Activated naive CD8-positive, alpha-beta T cell treated with anti-CD3 and anti-CD28 coated beads, Interleukin-2, amount 10 ng/mL, durations not matched to agents 7 days and 5 days (primary cell): Measurements from ENCODE around the gene CLTC. TPM values are rescaled to one million over a fixed set of nuclear protein-coding genes. Genes with fewer than 3 reads are reported as not detected.

Experiments used
- ATAC-seq: fragments of 150-1000 bp; cut with Tn5 transposase; one replicate; pipeline ENCODE4 v1.10.0; 2021; ENCODE audit warnings: low read depth, moderate library complexity
- POLR2A ChIA-PET: fragments of 350-600 bp; sonication (Branson Sonifier 250); formaldehyde crosslinking; loops from one replicate; lab custom pipeline; 2021; ENCODE audit warnings: antibody characterized with exemption; lab: Charles Lee
- DNase-seq: peaks from one replicate; pipeline ENCODE4 v3.0.0; 2021
- H3K27ac Mint-ChIP-seq: one replicate; pipeline ENCODE4 v1.8.0; 2022; ENCODE audit warnings: mild to moderate bottlenecking, mixed read lengths
- H3K27me3 Mint-ChIP-seq: one replicate; pipeline ENCODE4 v1.8.0; 2022; ENCODE audit warnings: mild to moderate bottlenecking, moderate library complexity, mixed read lengths
- H3K36me3 Mint-ChIP-seq: one replicate; pipeline ENCODE4 v1.8.0; 2021; ENCODE audit warnings: mild to moderate bottlenecking, mixed read lengths
- H3K4me1 Mint-ChIP-seq: one replicate; pipeline ENCODE4 v1.8.0; 2021; ENCODE audit warnings: mixed read lengths
- H3K4me3 Mint-ChIP-seq: one replicate; pipeline ENCODE4 v1.8.0; 2022; ENCODE audit warnings: mild to moderate bottlenecking, moderate library complexity, mixed read lengths
- H3K9me3 Mint-ChIP-seq: one replicate; pipeline ENCODE4 v1.8.0; 2021; ENCODE audit warnings: mixed read lengths
- total RNA-seq, 2 experiments: library from RNA; stranded (reverse); gene quantifications; one replicate each; pipeline ENCODE4 v1.2.3, GENCODE V29; 2021

The CLTC gene
- total RNA-seq, 2 experiments from 2014 or later: 115 to 117 TPM

DNA sequence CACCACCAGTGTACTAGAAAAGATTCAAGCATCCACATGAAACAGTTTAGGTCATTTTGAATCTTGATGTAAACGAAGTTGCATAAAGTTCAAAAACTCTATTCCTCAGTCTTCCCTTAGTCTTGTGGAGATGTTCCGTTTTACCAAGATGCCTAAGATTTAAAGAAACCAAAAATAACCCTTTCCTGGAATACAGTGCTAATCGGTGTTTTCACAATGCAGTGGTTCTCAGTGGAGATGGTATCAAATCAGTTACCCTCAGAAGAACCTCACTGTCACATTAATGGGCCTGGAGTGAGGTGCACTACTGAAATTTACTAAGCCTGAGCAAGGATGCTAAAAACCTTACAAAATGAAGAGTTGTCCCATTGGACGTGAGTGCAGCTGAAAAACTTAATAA, 78.4 kb downstream of the CLTC start:
- no peak for DNase-seq
- no peak overlapping the region for H3K27ac Mint-ChIP-seq
- H3K4me3 Mint-ChIP-seq: no peak overlapping the region
- peaks cover 27% of the 10 kb centered on the region for H3K36me3 Mint-ChIP-seq
- H3K27me3 Mint-ChIP-seq: no peaks in the 10 kb centered on the region
- H3K9me3 Mint-ChIP-seq: no peaks in the 10 kb centered on the region
- no peak for ATAC-seq
- POLR2A ChIA-PET: no interaction called here
- H3K4me1 Mint-ChIP-seq: peaks cover 37% of the 10 kb centered on the region

DNA sequence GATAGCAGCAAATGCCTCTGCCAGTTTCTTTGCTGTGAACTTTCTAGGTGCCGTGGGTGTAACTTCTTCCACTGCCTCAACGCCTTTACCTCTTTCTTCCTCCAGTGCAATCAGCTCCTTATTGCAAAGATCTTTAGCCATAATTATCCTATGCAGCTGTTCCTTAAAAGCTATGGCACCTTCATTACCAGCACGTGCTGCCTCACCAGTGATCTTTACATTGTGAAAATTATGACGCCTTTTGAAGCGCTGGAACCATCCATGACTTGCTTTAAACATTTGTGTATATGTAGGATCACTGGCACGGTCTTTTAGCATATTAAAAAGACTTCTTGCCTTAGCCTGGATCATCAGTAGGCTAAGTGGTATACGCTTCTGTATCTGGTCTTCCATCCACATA, 79.5 kb downstream of the CLTC start:
- Mint-ChIP-seq H3K36me3 (peaks cover 25% of the 10 kb centered on the region), H3K27ac (no peak overlapping the region), H3K9me3 (no peaks in the 10 kb centered on the region), H3K4me3 (no peak overlapping the region), H3K27me3 (no peaks in the 10 kb centered on the region), H3K4me1 (peaks cover 40% of the 10 kb centered on the region)
- no peak for DNase-seq
- no peak for ATAC-seq
- POLR2A ChIA-PET: no interaction called here

GRCh38 chr17:59699786-59700185, 80.1 kb downstream of the CLTC start:
- H3K27ac Mint-ChIP-seq: no peak overlapping the region
- H3K27me3 Mint-ChIP-seq: no peaks in the 10 kb centered on the region
- POLR2A ChIA-PET: interaction anchor here (0.6 kb wide), 1 partner anchor 256 kb away, joined by 3 read pairs; no protein-coding TSS in a partner anchor
- ATAC-seq (no peak), DNase-seq (no peak)
- H3K36me3 Mint-ChIP-seq: peaks cover 28% of the 10 kb centered on the region
- no peaks in the 10 kb centered on the region for H3K9me3 Mint-ChIP-seq
- H3K4me1 Mint-ChIP-seq: peaks cover 43% of the 10 kb centered on the region
- no peak overlapping the region for H3K4me3 Mint-ChIP-seq

DNA sequence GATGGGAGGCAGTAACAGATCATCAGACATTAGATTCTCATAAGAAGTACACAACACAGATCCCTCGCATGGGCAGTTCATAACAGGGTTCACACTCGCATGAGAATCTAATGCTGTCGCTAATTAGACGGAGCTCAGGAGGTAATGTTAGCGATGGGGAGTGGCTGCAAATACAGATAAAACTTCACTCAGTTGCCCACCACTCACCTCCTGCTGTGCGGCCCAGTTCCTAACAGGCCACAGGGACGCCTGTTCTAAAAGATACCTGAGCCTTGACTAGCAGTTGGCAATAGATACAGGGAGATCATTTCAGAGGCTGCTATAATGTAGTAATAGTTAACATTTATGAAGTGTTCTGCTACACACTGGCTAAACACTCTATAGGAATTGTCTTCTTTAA, 82.6 kb downstream of the CLTC start:
- no peak for DNase-seq
- Mint-ChIP-seq H3K36me3 (peaks cover 21% of the 10 kb centered on the region), H3K9me3 (no peaks in the 10 kb centered on the region), H3K4me1 (peaks cover 53% of the 10 kb centered on the region), H3K27ac (no peak overlapping the region), H3K27me3 (no peaks in the 10 kb centered on the region), H3K4me3 (no peak overlapping the region)
- ATAC-seq: no peak
- POLR2A ChIA-PET: no interaction called here

DNA sequence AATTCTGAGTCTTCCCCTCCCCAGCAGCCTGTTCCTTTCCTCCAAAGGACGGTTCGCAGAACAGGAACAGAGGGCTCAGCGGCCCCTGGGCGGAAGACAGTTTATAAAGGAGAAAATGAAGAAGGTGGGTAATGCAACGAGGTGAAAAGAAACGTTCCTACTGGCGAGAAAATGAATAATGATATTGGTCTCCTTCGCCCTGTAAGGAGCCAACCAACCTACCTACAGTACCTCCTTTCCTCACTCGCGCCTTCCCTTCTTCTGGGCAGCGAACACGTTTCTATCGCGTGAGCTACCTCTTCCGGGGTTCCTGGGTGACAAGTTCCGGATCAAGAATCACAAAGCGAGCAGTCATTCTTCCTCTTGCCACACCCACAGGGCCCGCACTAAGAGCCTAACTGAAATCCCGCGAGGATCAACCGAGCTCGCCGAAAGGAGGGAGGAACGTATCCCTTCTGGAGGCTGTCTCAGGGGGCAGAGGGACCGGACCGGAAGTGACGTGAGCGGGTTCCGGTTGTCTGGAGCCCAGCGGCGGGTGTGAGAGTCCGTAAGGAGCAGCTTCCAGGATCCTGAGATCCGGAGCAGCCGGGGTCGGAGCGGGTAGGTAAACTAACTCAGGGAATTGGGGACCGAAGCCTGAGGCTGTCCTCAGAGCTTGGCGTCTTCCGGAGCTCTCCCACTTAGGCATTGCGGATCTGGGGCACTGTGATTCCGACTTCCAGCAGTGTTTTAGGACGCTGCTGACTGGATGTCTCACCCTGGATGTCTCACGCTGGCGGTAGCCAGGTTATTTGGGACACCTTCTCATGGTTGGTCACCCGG, 87.7 kb downstream of the CLTC start, which contains the start of the genes PTRH2 and VMP1:
PTRH2 (minus strand) TSS at position 282 of the 822 bp plus-strand sequence. CDS start 9,452 bp downstream, outside the sequence.
VMP1 (plus strand) TSS at position 506 of the 822 bp plus-strand sequence. CDS start 23,793 bp downstream, outside the sequence.
- H3K36me3 Mint-ChIP-seq: peaks cover 8% of the 10 kb centered on the region
- peak; percentile 99 for ATAC-seq
- peak within 1 kb of the TSS; percentile 95 for H3K27ac Mint-ChIP-seq
- H3K9me3 Mint-ChIP-seq: no peaks in the 10 kb centered on the region
- H3K4me3 Mint-ChIP-seq: peak within 1 kb of the TSS; percentile 95
- peaks cover 33% of the 10 kb centered on the region for H3K4me1 Mint-ChIP-seq
- no peaks in the 10 kb centered on the region for H3K27me3 Mint-ChIP-seq
- POLR2A ChIA-PET: interaction anchor here (1.0 to 2.3 kb wide), 8 partner anchors 43 to 258 kb away, joined by 3 to 20 read pairs (median 4); partner anchors contain the start of genes CLTC, DHX40, RNFT1 and RPS6KB1
- peak; percentile 88 for DNase-seq

DNA sequence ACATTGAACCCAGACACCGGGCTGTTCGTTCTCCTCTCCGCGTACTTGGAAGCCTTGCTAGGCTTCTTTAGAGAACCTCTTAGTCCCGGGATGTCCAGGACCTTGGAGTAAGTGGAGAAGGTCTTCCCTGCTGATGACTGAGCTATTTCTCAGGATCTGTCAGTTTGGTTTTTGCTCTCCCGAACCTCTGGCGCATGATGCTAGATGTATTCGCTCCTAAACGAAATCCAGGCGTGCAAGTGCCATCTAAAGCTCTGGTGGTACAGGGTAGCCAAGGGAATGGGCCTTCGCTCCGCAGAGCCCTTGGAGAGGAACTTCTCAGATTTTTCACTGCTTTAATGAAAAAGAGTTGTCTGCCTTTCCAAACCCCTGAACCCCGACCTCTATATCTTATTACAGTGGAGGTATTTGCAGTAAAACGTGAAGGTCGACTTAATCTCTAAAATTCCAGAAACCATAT, 88.3 kb downstream of the CLTC start:
- H3K4me1 Mint-ChIP-seq: peaks cover 37% of the 10 kb centered on the region
- POLR2A ChIA-PET: interaction anchor here (1.0 to 2.3 kb wide), 6 partner anchors 44 to 257 kb away, joined by 3 to 20 read pairs (median 6); partner anchors contain the start of genes CLTC, DHX40 and RNFT1
- no peak for ATAC-seq
- DNase-seq: no peak
- H3K36me3 Mint-ChIP-seq: peaks cover 14% of the 10 kb centered on the region
- peak overlapping the region; percentile 95 for H3K27ac Mint-ChIP-seq
- H3K9me3 Mint-ChIP-seq: no peaks in the 10 kb centered on the region
- no peaks in the 10 kb centered on the region for H3K27me3 Mint-ChIP-seq
- H3K4me3 Mint-ChIP-seq: peak overlapping the region; percentile 95

DNA sequence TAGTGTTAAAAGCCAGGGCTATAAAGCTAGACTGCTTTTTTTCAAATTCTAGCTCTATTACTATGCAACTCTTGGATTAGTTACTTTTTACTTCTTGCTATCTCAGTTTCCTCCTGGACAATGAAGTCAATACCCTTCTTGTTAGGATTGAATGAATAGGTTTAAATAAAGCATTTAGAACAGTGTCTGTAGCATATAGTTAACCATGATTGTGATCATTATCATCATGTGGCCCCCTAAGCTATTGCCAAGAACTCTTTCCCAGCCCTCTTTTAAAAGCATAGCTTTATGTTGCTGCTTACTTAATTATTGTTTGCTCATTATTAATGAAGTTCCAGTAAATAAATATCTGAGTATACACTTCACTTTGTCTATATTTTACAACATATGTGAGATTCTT, 92.2 kb downstream of the CLTC start:
- no peaks in the 10 kb centered on the region for H3K27me3 Mint-ChIP-seq
- no peak overlapping the region for H3K27ac Mint-ChIP-seq
- no peak overlapping the region for H3K4me3 Mint-ChIP-seq
- H3K9me3 Mint-ChIP-seq: no peaks in the 10 kb centered on the region
- H3K4me1 Mint-ChIP-seq: peaks cover 23% of the 10 kb centered on the region
- H3K36me3 Mint-ChIP-seq: peaks cover 8% of the 10 kb centered on the region
- no peak for ATAC-seq
- POLR2A ChIA-PET: no interaction called here
- no peak for DNase-seq

- Mint-ChIP-seq H3K9me3 (no peaks in the 10 kb centered on the region), H3K36me3 (peaks cover 8% of the 10 kb centered on the region), H3K27me3 (no peaks in the 10 kb centered on the region), H3K4me3 (no peak overlapping the region), H3K27ac (no peak overlapping the region), H3K4me1 (peaks cover 23% of the 10 kb centered on the region)
- no peak for ATAC-seq
- no peak for DNase-seq
- POLR2A ChIA-PET: no interaction called here
Observed at GRCh38 chr17:59712862-59713261, 93.2 kb downstream of the CLTC start.

DNA sequence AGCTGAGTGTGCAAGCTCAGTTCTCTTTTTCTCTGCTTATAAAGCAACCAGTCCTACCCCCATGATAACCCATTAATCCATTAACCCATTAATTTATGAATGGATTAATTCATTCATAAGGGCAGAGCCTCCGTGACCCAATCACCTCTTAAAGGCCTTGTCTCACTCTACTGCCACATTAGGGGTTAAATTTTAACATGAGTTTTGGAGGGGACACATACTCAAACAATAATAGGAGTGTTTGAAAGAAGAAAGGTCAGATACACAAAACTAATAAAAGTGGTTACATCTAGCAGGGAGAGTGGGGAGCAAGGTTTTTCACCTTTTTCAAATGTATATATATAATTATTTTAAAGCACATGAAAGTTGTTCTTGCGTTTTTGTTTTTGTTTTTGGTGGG, 94.6 kb downstream of the CLTC start:
- peaks cover 14% of the 10 kb centered on the region for H3K4me1 Mint-ChIP-seq
- no peak for ATAC-seq
- DNase-seq: no peak
- POLR2A ChIA-PET: no interaction called here
- no peaks in the 10 kb centered on the region for H3K9me3 Mint-ChIP-seq
- peaks cover 8% of the 10 kb centered on the region for H3K36me3 Mint-ChIP-seq
- H3K27ac Mint-ChIP-seq: no peak overlapping the region
- no peak overlapping the region for H3K4me3 Mint-ChIP-seq
- no peaks in the 10 kb centered on the region for H3K27me3 Mint-ChIP-seq

GRCh38 chr17:59716427-59716826, 96.7 kb downstream of the CLTC start:
- Mint-ChIP-seq H3K27me3 (no peaks in the 10 kb centered on the region), H3K4me1 (peaks cover 10% of the 10 kb centered on the region), H3K27ac (no peak overlapping the region), H3K36me3 (peaks cover 7% of the 10 kb centered on the region), H3K4me3 (no peak overlapping the region), H3K9me3 (no peaks in the 10 kb centered on the region)
- DNase-seq: no peak
- no peak for ATAC-seq
- POLR2A ChIA-PET: no interaction called here

- Mint-ChIP-seq H3K4me3 (no peak overlapping the region), H3K36me3 (peaks cover 2% of the 10 kb centered on the region), H3K9me3 (no peaks in the 10 kb centered on the region), H3K27ac (no peak overlapping the region), H3K4me1 (peaks cover 5% of the 10 kb centered on the region), H3K27me3 (no peaks in the 10 kb centered on the region)
- POLR2A ChIA-PET: no interaction called here
- DNase-seq: no peak
- no peak for ATAC-seq
Observed at GRCh38 chr17:59719526-59719925, 99.8 kb downstream of the CLTC start.

DNA sequence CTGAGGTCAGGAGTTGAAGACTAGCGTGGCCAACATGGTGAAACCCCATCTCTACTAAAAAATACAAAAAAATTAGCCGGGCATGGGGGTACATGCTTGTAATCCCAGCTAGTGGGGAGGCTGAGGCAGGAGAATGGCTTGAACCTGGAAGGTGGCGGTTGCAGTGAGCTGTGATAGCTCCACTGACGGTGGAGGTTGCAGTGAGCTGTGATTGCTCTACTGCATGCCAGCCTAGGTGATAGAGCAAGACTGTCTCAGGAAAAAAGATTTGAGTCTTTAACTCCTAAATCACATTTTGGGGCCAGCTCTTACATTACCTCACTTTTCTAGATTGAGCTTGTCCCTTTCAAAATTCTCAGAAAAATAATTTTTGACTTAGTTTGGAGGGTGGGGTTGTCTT, 102.9 kb downstream of the CLTC start:
- ATAC-seq: no peak
- DNase-seq: no peak
- Mint-ChIP-seq H3K9me3 (no peaks in the 10 kb centered on the region), H3K36me3 (peaks cover 2% of the 10 kb centered on the region), H3K4me1 (peaks cover 2% of the 10 kb centered on the region), H3K27ac (no peak overlapping the region), H3K27me3 (no peaks in the 10 kb centered on the region), H3K4me3 (no peak overlapping the region)
- POLR2A ChIA-PET: no interaction called here

- Mint-ChIP-seq H3K27me3 (no peaks in the 10 kb centered on the region), H3K36me3 (peaks cover 2% of the 10 kb centered on the region), H3K4me1 (peaks cover 2% of the 10 kb centered on the region), H3K27ac (no peak overlapping the region), H3K9me3 (no peaks in the 10 kb centered on the region), H3K4me3 (no peak overlapping the region)
- POLR2A ChIA-PET: no interaction called here
- DNase-seq (no peak), ATAC-seq (no peak)
Observed at GRCh38 chr17:59723041-59723440, 103.3 kb downstream of the CLTC start.

DNA sequence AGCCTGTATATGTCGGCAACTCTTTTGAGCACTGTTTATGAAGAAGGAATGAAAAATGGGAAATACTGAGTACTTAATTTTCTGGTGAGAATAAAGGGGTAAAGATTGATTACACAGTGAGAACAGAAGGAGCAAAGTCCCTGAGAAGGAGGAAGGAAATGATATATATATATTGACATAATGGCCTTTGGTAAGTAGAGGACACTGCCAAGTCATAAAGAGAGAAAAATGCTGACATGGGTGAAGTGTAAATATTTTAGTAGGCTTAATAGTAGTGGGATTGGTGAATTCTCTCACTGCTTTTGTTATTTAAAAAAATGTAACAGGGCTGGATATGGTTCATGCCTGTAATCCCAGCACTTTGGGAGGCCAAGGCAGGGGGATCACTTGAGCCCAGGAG, 103.9 kb downstream of the CLTC start:
- DNase-seq: no peak
- H3K9me3 Mint-ChIP-seq: no peaks in the 10 kb centered on the region
- H3K27me3 Mint-ChIP-seq: no peaks in the 10 kb centered on the region
- H3K27ac Mint-ChIP-seq: no peak overlapping the region
- H3K36me3 Mint-ChIP-seq: peaks cover 2% of the 10 kb centered on the region
- H3K4me1 Mint-ChIP-seq: peaks cover 2% of the 10 kb centered on the region
- POLR2A ChIA-PET: no interaction called here
- ATAC-seq: no peak
- H3K4me3 Mint-ChIP-seq: no peak overlapping the region
